ENCODE results near the gene GABRG3. TPM values are rescaled to one million over a fixed set of nuclear protein-coding genes. Genes with fewer than 3 reads are reported as not detected.

The GABRG3 gene
- total RNA-seq, 1 donor from 2014 or later: 0.54 TPM

GRCh38 chr15:27382361-27383025, 411.5 kb downstream of the GABRG3 start:
- H3K36me3 Mint-ChIP-seq (ENCODE audit: low read depth, unreplicated experiment): no peaks in the 10 kb centered on the region
- H3K27ac Mint-ChIP-seq (ENCODE audit: unreplicated experiment): no peak overlapping the region

GRCh38 chr15:27383726-27384125, 412.7 kb downstream of the GABRG3 start:
- Histone ChIP-seq H3K79me2 (ENCODE audit: insufficient read depth, low read length) (no peaks in the 10 kb centered on the region), H3K4me1 (ENCODE audit: insufficient read depth, low read length) (no peaks in the 10 kb centered on the region), H2AFZ (ENCODE audit: low read depth, low read length) (no peak overlapping the region), H3K4me2 (ENCODE audit: low read length) (no peak overlapping the region), H4K20me1 (ENCODE audit: insufficient read depth, low read length) (no peaks in the 10 kb centered on the region), H3K36me3 (ENCODE audit: insufficient read depth, low read length) (no peaks in the 10 kb centered on the region), H3K27me3 (ENCODE audit: insufficient read depth, low read length) (no peaks in the 10 kb centered on the region), H3K9ac (ENCODE audit: low read length) (no peak overlapping the region), H3K9me3 (ENCODE audit: insufficient read depth, low read depth, low read length) (no peaks in the 10 kb centered on the region), H3K27ac (ENCODE audit: low read depth, low read length) (no peak overlapping the region), H3K4me3 (ENCODE audit: insufficient read depth, low read depth, low read length) (no peak overlapping the region)
- no peaks in the 10 kb centered on the region for H3K27me3 Mint-ChIP-seq (ENCODE audit: low read depth, unreplicated experiment)
- H3K36me3 Mint-ChIP-seq (ENCODE audit: low read depth, unreplicated experiment): no peaks in the 10 kb centered on the region
- no peak for DNase-seq (ENCODE audit: low read depth)
- TF ChIP-seq EZH2 (IDR thresholded peaks at IDR 0.05; ENCODE audit: insufficient read depth, low read length): no peak
- TF ChIP-seq CTCF (IDR thresholded peaks at IDR 0.05; ENCODE audit: insufficient read depth, low read depth, low read length): no peak
- no peak overlapping the region for H3K27ac Mint-ChIP-seq (ENCODE audit: unreplicated experiment)
- FAIRE-seq: no peak
- H3K4me1 Mint-ChIP-seq (ENCODE audit: low read depth, unreplicated experiment): no peaks in the 10 kb centered on the region
- no peaks in the 10 kb centered on the region for H3K9me3 Mint-ChIP-seq (ENCODE audit: unreplicated experiment)
- no peak overlapping the region for H3K4me3 Mint-ChIP-seq (ENCODE audit: unreplicated experiment)

More at GRCh38 chr15:27382361-27383025, 411.5 kb downstream of the GABRG3 start:
- Mint-ChIP-seq H3K4me1 (ENCODE audit: low read depth, unreplicated experiment) (no peaks in the 10 kb centered on the region), H3K4me3 (ENCODE audit: unreplicated experiment) (no peak overlapping the region), H3K27me3 (ENCODE audit: low read depth, unreplicated experiment) (no peaks in the 10 kb centered on the region), H3K9me3 (ENCODE audit: unreplicated experiment) (no peaks in the 10 kb centered on the region)
- Histone ChIP-seq H3K9me3 (ENCODE audit: insufficient read depth, low read depth, low read length) (no peaks in the 10 kb centered on the region), H4K20me1 (ENCODE audit: insufficient read depth, low read length) (no peaks in the 10 kb centered on the region), H3K4me3 (ENCODE audit: insufficient read depth, low read depth, low read length) (no peak overlapping the region), H3K9ac (ENCODE audit: low read length) (no peak overlapping the region), H3K27ac (ENCODE audit: low read depth, low read length) (no peak overlapping the region), H3K4me1 (ENCODE audit: insufficient read depth, low read length) (no peaks in the 10 kb centered on the region), H3K4me2 (ENCODE audit: low read length) (no peak overlapping the region), H3K27me3 (ENCODE audit: insufficient read depth, low read length) (no peaks in the 10 kb centered on the region), H3K36me3 (ENCODE audit: insufficient read depth, low read length) (no peaks in the 10 kb centered on the region), H3K79me2 (ENCODE audit: insufficient read depth, low read length) (no peaks in the 10 kb centered on the region), H2AFZ (ENCODE audit: low read depth, low read length) (no peak overlapping the region)
- TF ChIP-seq EZH2 (IDR thresholded peaks at IDR 0.05; ENCODE audit: insufficient read depth, low read length) (no peak), CTCF (IDR thresholded peaks at IDR 0.05; ENCODE audit: insufficient read depth, low read depth, low read length) (no peak)
- FAIRE-seq: no peak
- DNase-seq (ENCODE audit: low read depth): no peak

- H3K27ac Mint-ChIP-seq (ENCODE audit: unreplicated experiment): no peak overlapping the region
- H3K27me3 ChIP-seq (ENCODE audit: insufficient read depth, low read length): no peaks in the 10 kb centered on the region
- no peaks in the 10 kb centered on the region for H3K4me1 Mint-ChIP-seq (ENCODE audit: low read depth, unreplicated experiment)
- H2AFZ ChIP-seq (ENCODE audit: low read depth, low read length): no peak overlapping the region
- no peaks in the 10 kb centered on the region for H3K27me3 Mint-ChIP-seq (ENCODE audit: low read depth, unreplicated experiment)
- H3K36me3 Mint-ChIP-seq (ENCODE audit: low read depth, unreplicated experiment): no peaks in the 10 kb centered on the region
- H3K9me3 ChIP-seq (ENCODE audit: insufficient read depth, low read depth, low read length): no peaks in the 10 kb centered on the region
- no peak for TF ChIP-seq CTCF (IDR thresholded peaks at IDR 0.05; ENCODE audit: insufficient read depth, low read depth, low read length)
- no peak for TF ChIP-seq EZH2 (IDR thresholded peaks at IDR 0.05; ENCODE audit: insufficient read depth, low read length)
- no peak overlapping the region for H3K9ac ChIP-seq (ENCODE audit: low read length)
- no peak overlapping the region for H3K4me2 ChIP-seq (ENCODE audit: low read length)
- no peaks in the 10 kb centered on the region for H4K20me1 ChIP-seq (ENCODE audit: insufficient read depth, low read length)
- H3K27ac ChIP-seq (ENCODE audit: low read depth, low read length): no peak overlapping the region
- no peak for FAIRE-seq
- no peaks in the 10 kb centered on the region for H3K79me2 ChIP-seq (ENCODE audit: insufficient read depth, low read length)
- H3K36me3 ChIP-seq (ENCODE audit: insufficient read depth, low read length): no peaks in the 10 kb centered on the region
- DNase-seq (ENCODE audit: low read depth): no peak
- no peaks in the 10 kb centered on the region for H3K9me3 Mint-ChIP-seq (ENCODE audit: unreplicated experiment)
- H3K4me3 ChIP-seq (ENCODE audit: insufficient read depth, low read depth, low read length): no peak overlapping the region
- no peaks in the 10 kb centered on the region for H3K4me1 ChIP-seq (ENCODE audit: insufficient read depth, low read length)
- no peak overlapping the region for H3K4me3 Mint-ChIP-seq (ENCODE audit: unreplicated experiment)
Measured at GRCh38 chr15:27392163-27392562, 421.2 kb downstream of the GABRG3 start.

All from astrocyte (in vitro differentiated cells and primary cell).